Liver (tissue), 9 donors: Measurements from ENCODE around the gene TRIAP1. TPM values are rescaled to one million over a fixed set of nuclear protein-coding genes. Genes with fewer than 3 reads are reported as not detected.

ENCODE experiments used
- DNase-seq: peaks from one replicate; pipeline ENCODE4 v3.0.0-alpha.2; 2017; ENCODE audit warnings: low spot score
- H3K27ac ChIP-seq, 2 donors: one replicate each; pipeline ENCODE4 v1.7.0; 2013; ENCODE audit warnings: inconsistent platforms in 2 of 2, low read length in 2 of 2, control low read depth in 1 of 2, low read depth in 1 of 2, mild to moderate bottlenecking in 1 of 2
- H3K27me3 ChIP-seq, 4 donors: one replicate each; pipeline versions ENCODE4 v1.6.1 to v1.7.0; 2013; ENCODE audit warnings: low read length in 3 of 4, inconsistent platforms in 1 of 4, mild to moderate bottlenecking in 1 of 4, moderate library complexity in 1 of 4; ENCODE audit not compliant: control insufficient read depth in 4 of 4, insufficient read depth in 4 of 4
- H3K36me3 ChIP-seq, 4 donors: one replicate each; pipeline versions ENCODE4 v1.6.1 to v1.7.0; 2013; ENCODE audit warnings: low read length in 3 of 4, mild to moderate bottlenecking in 3 of 4, low read depth in 1 of 4, moderate library complexity in 1 of 4; ENCODE audit not compliant: control insufficient read depth in 4 of 4, insufficient read depth in 3 of 4
- H3K4me1 ChIP-seq, 4 donors: one replicate each; pipeline versions ENCODE4 v1.6.1 to v1.7.0; 2013; ENCODE audit warnings: low read length in 3 of 4, mild to moderate bottlenecking in 3 of 4, moderate library complexity in 1 of 4; ENCODE audit not compliant: control insufficient read depth in 4 of 4, insufficient read depth in 4 of 4
- H3K4me3 ChIP-seq, 3 donors: one replicate each; pipeline versions ENCODE4 v1.6.1 to v1.7.0; 2013; ENCODE audit warnings: low read length in 3 of 3, control low read depth in 1 of 3, low read depth in 1 of 3, mild to moderate bottlenecking in 1 of 3
- H3K9ac ChIP-seq, 2 donors: one replicate each; pipeline ENCODE4 v1.7.0; 2013; ENCODE audit warnings: low read length in 2 of 2, mild to moderate bottlenecking in 2 of 2, moderate library complexity in 2 of 2, control low read depth in 1 of 2, low read depth in 1 of 2
- H3K9me3 ChIP-seq, 4 donors: one replicate each; pipeline versions ENCODE4 v1.6.1 to v1.7.0; 2013; ENCODE audit warnings: low read length in 3 of 4; ENCODE audit not compliant: control insufficient read depth in 4 of 4
- FOXA1 ChIP-seq: IDR thresholded peaks from 2 replicates; pipeline ENCODE4 v1.6.1; 2016; ENCODE audit warnings: antibody characterized with exemption
- FOXA2 ChIP-seq: IDR thresholded peaks from 2 replicates; pipeline ENCODE4 v1.6.1; 2016; ENCODE audit warnings: antibody characterized with exemption
- GABPA ChIP-seq, 2 donors: IDR thresholded peaks in 1 of 2; conservative IDR thresholded peaks in 1 of 2; 2 replicates each; pipeline ENCODE4 v1.6.1; 2016; ENCODE audit warnings: antibody characterized with exemption in 2 of 2, mild to moderate bottlenecking in 1 of 2, moderate library complexity in 1 of 2
- HNF4A ChIP-seq, 2 donors: conservative IDR thresholded peaks; 2 replicates each; pipeline ENCODE4 v1.6.1; 2016; ENCODE audit warnings: antibody characterized with exemption in 2 of 2, mild to moderate bottlenecking in 2 of 2
- HNF4G ChIP-seq: IDR thresholded peaks from 2 replicates; pipeline ENCODE4 v1.6.1; 2016; ENCODE audit warnings: antibody characterized with exemption
- JUND ChIP-seq, 2 donors: IDR thresholded peaks; 2 replicates each; pipeline ENCODE4 v1.6.1; 2016; ENCODE audit warnings: antibody characterized with exemption in 2 of 2
- NR2F2 ChIP-seq: IDR thresholded peaks from 2 replicates; pipeline ENCODE4 v1.6.1; 2016; ENCODE audit warnings: antibody characterized with exemption
- RAD21 ChIP-seq, 2 donors: IDR thresholded peaks; 2 replicates each; pipeline ENCODE4 v1.6.1; 2016; ENCODE audit warnings: antibody characterized with exemption in 2 of 2, mild to moderate bottlenecking in 2 of 2
- RXRA ChIP-seq, 2 donors: IDR thresholded peaks; 2 replicates each; pipeline ENCODE4 v1.6.1; 2017 to 2018; ENCODE audit warnings: antibody characterized with exemption in 2 of 2, mild to moderate bottlenecking in 1 of 2
- SP1 ChIP-seq: IDR thresholded peaks from 2 replicates; pipeline ENCODE4 v1.6.1; 2018; ENCODE audit warnings: antibody characterized with exemption, mild to moderate bottlenecking
- TAF1 ChIP-seq: conservative IDR thresholded peaks from 2 replicates; pipeline ENCODE4 v1.6.1; 2016; ENCODE audit warnings: antibody characterized with exemption, mild to moderate bottlenecking
- YY1 ChIP-seq: IDR thresholded peaks from 2 replicates; pipeline ENCODE4 v1.6.1; 2016; ENCODE audit warnings: antibody characterized with exemption, mild to moderate bottlenecking
- WGBS: extraction: QIAGEN DNeasy Blood & Tissue Kit; methylation state at CpG from one replicate; pipeline ENCODE4 v1.1.7; 2013; 5-methylcytosine and 5-hydroxymethylcytosine counted together
- polyA plus RNA-seq, 2 donors: library from polyadenylated mRNA; stranded (reverse) in 1 of 2; unstranded in 1 of 2; fragments of 200-250 nt in 1 of 2; fragments of >200 nt in 1 of 2; fragmentation: Nextera tagmentation in 1 of 2; extraction: Ambion mirVana in 1 of 2; gene quantifications; one replicate each; pipeline versions ENCODE4 v1.2.1 to v1.2.3, GENCODE V29; 2013 to 2015
- total RNA-seq, 2 donors: library from RNA; depleted of rRNA; stranded (reverse); fragments of >200 nt; gene quantifications; one replicate each; pipeline ENCODE4 v1.2.3, GENCODE V29; 2014
- TF ChIP-seq, protein P1 (sequence below): fragments of 150-350 bp; IDR thresholded peaks from 2 replicates; pipeline ENCODE4 v1.5.1; 2017; ENCODE audit warnings: improper control_type of control experiment, low read depth, low read length; ENCODE audit not compliant: missing input control
- TF ChIP-seq, protein P2 (sequence below): IDR thresholded peaks from 2 replicates; pipeline ENCODE4 v1.6.1; 2016; ENCODE audit warnings: antibody characterized with exemption
- TF ChIP-seq, protein P3 (sequence below): IDR thresholded peaks from 2 replicates; pipeline ENCODE4 v1.6.1; 2016; ENCODE audit warnings: antibody characterized with exemption
- TF ChIP-seq, protein P4 (sequence below): IDR thresholded peaks from 2 replicates; pipeline ENCODE4 v1.6.1; 2016; ENCODE audit warnings: antibody characterized with exemption, mild to moderate bottlenecking
- donor health status: healthy.
- donor health status: healthy.
- donor health status: healthy.
- donor health status: healthy.
- donor health status: healthy.

Gene TRIAP1
- total and polyA plus RNA-seq, 4 donors: 11.9 to 39.9 (median 19.0) TPM

DNA sequence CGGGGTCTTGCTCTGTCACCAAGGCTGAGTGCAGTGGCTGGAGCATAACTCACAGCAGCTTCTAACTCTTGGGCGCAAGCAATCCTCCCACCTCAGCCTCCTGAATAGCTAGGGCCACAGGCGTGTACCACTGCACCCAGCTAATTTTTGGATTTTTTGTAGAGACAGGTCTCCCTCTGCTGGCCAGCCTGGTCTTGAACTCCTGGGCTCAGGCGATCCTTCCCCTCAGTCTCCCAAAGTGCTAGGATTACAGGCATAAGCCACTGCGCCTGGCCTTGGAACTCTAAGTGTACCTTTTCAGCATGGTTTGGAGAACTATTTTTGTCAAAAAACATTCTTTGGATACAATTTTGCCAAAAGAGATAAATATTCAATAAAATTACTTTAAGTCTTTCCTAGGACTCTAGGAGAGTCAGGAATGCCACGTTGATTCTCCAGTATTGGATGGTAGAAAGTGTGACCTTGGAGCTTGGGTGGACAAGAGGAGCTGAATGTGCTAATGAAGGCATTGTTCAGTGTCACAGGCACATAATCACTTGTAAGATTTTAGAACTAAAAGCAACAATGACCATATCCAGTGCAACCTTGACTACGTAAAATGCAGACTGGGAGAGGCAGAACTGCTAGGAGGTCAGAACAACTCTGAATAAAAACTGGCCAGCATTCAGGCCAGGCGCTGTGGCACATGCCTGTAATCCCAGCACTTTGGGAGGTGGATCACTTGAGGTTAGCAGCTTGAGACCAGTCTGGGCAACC lies 20.6 kb upstream of the TRIAP1 start:
- WGBS: 71% methylated on average over 8 of the region's 8 CpGs
- Histone ChIP-seq H3K36me3 (peaks cover 2 to 44% (median 38%) of the 10 kb centered on the region in 4 donors), H3K9me3 (no peaks in the 10 kb centered on the region), H3K4me1 (peaks cover 0 to 29% (median 17%) of the 10 kb centered on the region in 4 donors), H3K27ac (no peak overlapping the region), H3K4me3 (no peak overlapping the region), H3K9ac (no peak overlapping the region), H3K27me3 (no peaks in the 10 kb centered on the region)
- peak; percentile 51 for DNase-seq
- TF ChIP-seq RAD21 (IDR thresholded peaks at IDR 0.05) (peak; percentile 66 to 76), FOXA2 (no peak), HNF4A (conservative IDR thresholded peaks at IDR 0.05) (no peak), SP1 (no peak)
- TF ChIP-seq, protein P1, sequence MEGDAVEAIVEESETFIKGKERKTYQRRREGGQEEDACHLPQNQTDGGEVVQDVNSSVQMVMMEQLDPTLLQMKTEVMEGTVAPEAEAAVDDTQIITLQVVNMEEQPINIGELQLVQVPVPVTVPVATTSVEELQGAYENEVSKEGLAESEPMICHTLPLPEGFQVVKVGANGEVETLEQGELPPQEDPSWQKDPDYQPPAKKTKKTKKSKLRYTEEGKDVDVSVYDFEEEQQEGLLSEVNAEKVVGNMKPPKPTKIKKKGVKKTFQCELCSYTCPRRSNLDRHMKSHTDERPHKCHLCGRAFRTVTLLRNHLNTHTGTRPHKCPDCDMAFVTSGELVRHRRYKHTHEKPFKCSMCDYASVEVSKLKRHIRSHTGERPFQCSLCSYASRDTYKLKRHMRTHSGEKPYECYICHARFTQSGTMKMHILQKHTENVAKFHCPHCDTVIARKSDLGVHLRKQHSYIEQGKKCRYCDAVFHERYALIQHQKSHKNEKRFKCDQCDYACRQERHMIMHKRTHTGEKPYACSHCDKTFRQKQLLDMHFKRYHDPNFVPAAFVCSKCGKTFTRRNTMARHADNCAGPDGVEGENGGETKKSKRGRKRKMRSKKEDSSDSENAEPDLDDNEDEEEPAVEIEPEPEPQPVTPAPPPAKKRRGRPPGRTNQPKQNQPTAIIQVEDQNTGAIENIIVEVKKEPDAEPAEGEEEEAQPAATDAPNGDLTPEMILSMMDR: peak; percentile 49

DNA sequence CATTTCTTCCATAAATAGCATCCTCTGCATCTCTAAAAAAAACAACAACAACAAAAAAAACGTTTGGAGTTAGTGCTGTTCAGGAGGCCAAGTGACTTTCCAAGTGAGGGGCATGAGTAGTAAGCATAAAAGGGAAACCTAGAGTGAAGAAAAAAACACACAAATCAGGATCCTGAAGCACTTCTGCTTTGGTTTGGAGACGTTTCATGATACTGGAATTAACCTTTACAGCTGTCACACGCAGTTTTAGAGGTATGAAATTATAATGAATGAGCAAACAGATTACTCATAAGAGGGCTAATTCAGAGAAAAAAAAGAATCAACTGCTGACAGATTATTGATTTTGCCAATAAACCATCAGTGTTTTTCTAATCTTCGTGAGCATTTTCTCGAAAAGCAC lies 19.6 kb upstream of the TRIAP1 start:
- H3K9me3 ChIP-seq: no peaks in the 10 kb centered on the region
- H3K4me1 ChIP-seq: peaks cover 0 to 29% (median 17%) of the 10 kb centered on the region in 4 donors
- 48% methylated on average over 5 of the region's 5 CpGs for WGBS
- TF ChIP-seq FOXA1: no peak
- no peak overlapping the region for H3K27ac ChIP-seq
- no peak for DNase-seq
- H3K36me3 ChIP-seq: peaks cover 2 to 52% (median 44%) of the 10 kb centered on the region in 4 donors
- no peaks in the 10 kb centered on the region for H3K27me3 ChIP-seq
- no peak overlapping the region for H3K9ac ChIP-seq
- no peak overlapping the region for H3K4me3 ChIP-seq

DNA sequence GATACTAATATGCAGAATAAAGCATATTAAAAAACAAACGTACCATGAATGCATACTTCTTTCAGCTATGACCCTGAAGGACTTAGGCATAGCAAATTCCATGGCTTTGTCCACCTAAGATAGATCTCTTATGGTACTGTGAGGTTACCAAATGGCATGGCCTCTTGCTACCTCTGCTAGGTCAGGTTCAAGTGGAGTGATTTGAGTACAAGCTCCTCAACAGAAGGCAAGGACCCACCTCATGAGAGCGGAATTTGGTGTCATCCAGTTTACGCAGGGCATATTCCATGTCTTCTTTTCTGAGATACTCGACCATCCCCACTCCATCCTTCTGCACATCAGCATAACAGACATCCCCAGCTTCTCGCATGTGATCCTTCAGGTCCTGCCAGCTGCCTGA lies 17.5 kb upstream of the TRIAP1 start:
- Histone ChIP-seq H3K4me1 (peaks cover 0 to 24% (median 11%) of the 10 kb centered on the region in 4 donors), H3K27ac (no peak overlapping the region), H3K27me3 (no peaks in the 10 kb centered on the region), H3K4me3 (no peak overlapping the region), H3K9ac (no peak overlapping the region), H3K36me3 (peaks cover 9 to 67% (median 56%) of the 10 kb centered on the region in 4 donors), H3K9me3 (no peaks in the 10 kb centered on the region)
- TF ChIP-seq, protein P1: no peak
- TF ChIP-seq NR2F2: no peak
- no peak for TF ChIP-seq HNF4G
- no peak for TF ChIP-seq FOXA2
- TF ChIP-seq SP1: no peak
- no peak for TF ChIP-seq RXRA (IDR thresholded peaks at IDR 0.05)
- TF ChIP-seq, protein P2, sequence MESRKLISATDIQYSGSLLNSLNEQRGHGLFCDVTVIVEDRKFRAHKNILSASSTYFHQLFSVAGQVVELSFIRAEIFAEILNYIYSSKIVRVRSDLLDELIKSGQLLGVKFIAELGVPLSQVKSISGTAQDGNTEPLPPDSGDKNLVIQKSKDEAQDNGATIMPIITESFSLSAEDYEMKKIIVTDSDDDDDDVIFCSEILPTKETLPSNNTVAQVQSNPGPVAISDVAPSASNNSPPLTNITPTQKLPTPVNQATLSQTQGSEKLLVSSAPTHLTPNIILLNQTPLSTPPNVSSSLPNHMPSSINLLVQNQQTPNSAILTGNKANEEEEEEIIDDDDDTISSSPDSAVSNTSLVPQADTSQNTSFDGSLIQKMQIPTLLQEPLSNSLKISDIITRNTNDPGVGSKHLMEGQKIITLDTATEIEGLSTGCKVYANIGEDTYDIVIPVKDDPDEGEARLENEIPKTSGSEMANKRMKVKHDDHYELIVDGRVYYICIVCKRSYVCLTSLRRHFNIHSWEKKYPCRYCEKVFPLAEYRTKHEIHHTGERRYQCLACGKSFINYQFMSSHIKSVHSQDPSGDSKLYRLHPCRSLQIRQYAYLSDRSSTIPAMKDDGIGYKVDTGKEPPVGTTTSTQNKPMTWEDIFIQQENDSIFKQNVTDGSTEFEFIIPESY: no peak
- TF ChIP-seq JUND (IDR thresholded peaks at IDR 0.05): no peak
- no peak for TF ChIP-seq TAF1
- TF ChIP-seq, protein P3, sequence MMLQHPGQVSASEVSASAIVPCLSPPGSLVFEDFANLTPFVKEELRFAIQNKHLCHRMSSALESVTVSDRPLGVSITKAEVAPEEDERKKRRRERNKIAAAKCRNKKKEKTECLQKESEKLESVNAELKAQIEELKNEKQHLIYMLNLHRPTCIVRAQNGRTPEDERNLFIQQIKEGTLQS: no peak
- TF ChIP-seq, protein P4, sequence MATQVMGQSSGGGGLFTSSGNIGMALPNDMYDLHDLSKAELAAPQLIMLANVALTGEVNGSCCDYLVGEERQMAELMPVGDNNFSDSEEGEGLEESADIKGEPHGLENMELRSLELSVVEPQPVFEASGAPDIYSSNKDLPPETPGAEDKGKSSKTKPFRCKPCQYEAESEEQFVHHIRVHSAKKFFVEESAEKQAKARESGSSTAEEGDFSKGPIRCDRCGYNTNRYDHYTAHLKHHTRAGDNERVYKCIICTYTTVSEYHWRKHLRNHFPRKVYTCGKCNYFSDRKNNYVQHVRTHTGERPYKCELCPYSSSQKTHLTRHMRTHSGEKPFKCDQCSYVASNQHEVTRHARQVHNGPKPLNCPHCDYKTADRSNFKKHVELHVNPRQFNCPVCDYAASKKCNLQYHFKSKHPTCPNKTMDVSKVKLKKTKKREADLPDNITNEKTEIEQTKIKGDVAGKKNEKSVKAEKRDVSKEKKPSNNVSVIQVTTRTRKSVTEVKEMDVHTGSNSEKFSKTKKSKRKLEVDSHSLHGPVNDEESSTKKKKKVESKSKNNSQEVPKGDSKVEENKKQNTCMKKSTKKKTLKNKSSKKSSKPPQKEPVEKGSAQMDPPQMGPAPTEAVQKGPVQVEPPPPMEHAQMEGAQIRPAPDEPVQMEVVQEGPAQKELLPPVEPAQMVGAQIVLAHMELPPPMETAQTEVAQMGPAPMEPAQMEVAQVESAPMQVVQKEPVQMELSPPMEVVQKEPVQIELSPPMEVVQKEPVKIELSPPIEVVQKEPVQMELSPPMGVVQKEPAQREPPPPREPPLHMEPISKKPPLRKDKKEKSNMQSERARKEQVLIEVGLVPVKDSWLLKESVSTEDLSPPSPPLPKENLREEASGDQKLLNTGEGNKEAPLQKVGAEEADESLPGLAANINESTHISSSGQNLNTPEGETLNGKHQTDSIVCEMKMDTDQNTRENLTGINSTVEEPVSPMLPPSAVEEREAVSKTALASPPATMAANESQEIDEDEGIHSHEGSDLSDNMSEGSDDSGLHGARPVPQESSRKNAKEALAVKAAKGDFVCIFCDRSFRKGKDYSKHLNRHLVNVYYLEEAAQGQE: no peak
- TF ChIP-seq YY1: no peak
- TF ChIP-seq HNF4A (conservative IDR thresholded peaks at IDR 0.05): no peak
- TF ChIP-seq GABPA (IDR thresholded peaks at IDR 0.05 in 1 of 2, conservative IDR thresholded peaks at IDR 0.05 in 1 of 2): no peak
- no peak for DNase-seq
- WGBS: 93% methylated on average over 5 of the region's 5 CpGs
